ENCODE measurements around the gene RGL2.

The RGL2 gene

GRCh38 chr6:33306356-33306755 lies 7.6 kb upstream of the RGL2 start:
- H3K36me3 Mint-ChIP-seq (ENCODE audit: low read depth), result peaks cover 17% of the 10 kb centered on the region
- H3K9me3 Mint-ChIP-seq, result no peaks in the 10 kb centered on the region
- H3K27ac Mint-ChIP-seq, result no peak overlapping the region
- TF ChIP-seq CTCF (IDR thresholded peaks at IDR 0.05; ENCODE audit: unreplicated experiment in 3 of 3), result no peak
- no peak overlapping the region for H3K4me3 Mint-ChIP-seq
- H3K27me3 Mint-ChIP-seq (ENCODE audit: low read depth), result peaks cover 3% of the 10 kb centered on the region
- H3K4me1 Mint-ChIP-seq, result no peaks in the 10 kb centered on the region

DNA sequence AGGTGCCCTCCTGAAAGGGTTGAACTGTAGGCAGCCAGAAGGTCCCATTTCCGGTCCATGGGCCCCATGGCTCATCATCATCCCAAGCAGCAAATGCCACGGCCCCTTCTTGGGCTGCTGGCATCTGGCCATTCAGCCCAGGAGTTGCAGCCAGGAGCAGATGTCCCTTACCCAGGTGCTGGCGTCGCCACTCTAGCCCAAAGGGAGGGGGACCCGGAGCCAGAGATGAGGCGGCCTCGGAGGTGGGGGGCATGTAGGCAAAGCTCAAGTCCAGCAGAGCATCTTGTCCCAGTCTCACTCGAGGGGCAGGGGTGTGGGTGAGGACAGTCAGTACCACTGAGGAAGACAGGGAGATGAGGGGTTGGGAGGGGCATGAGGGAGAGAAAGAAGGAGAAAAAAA lies 6.3 kb upstream of the RGL2 start:
- Mint-ChIP-seq H3K27ac (no peak overlapping the region), H3K36me3 (ENCODE audit: low read depth) (peaks cover 18% of the 10 kb centered on the region), H3K27me3 (ENCODE audit: low read depth) (peaks cover 3% of the 10 kb centered on the region), H3K4me3 (no peak overlapping the region), H3K9me3 (no peaks in the 10 kb centered on the region), H3K4me1 (peaks cover 1% of the 10 kb centered on the region)
- TF ChIP-seq CTCF (IDR thresholded peaks at IDR 0.05; ENCODE audit: unreplicated experiment in 3 of 3), result no peak

DNA sequence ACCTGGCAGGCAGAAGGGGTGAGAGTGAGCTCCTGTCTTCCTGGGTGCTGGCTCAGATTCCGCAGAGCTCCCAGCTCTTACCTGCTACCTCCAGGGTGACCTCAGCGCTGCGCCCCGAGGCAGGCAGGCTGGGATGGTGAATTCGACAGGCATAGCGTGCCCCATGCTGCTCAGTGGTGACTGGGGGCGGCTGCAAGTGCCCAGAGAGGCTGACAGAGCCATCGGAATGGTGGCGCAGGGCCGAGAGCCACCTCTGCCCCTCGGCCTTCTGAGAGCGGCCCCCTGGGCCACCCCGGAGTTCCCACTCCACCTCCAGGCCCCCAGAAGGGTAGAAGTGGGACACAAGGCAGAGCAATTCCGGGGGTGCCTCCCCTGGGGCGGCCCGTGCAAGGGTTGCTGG lies 5.5 kb upstream of the RGL2 start:
- no peak overlapping the region for H3K27ac Mint-ChIP-seq
- TF ChIP-seq CTCF (IDR thresholded peaks at IDR 0.05; ENCODE audit: unreplicated experiment in 3 of 3), result no peak
- peaks cover 10% of the 10 kb centered on the region for H3K4me1 Mint-ChIP-seq
- H3K9me3 Mint-ChIP-seq, result no peaks in the 10 kb centered on the region
- H3K36me3 Mint-ChIP-seq (ENCODE audit: low read depth), result peaks cover 18% of the 10 kb centered on the region
- no peak overlapping the region for H3K4me3 Mint-ChIP-seq
- peaks cover 3% of the 10 kb centered on the region for H3K27me3 Mint-ChIP-seq (ENCODE audit: low read depth)

GRCh38 chr6:33301877-33302276 lies 3.1 kb upstream of the RGL2 start:
- peaks cover 13% of the 10 kb centered on the region for H3K36me3 Mint-ChIP-seq (ENCODE audit: low read depth)
- TF ChIP-seq CTCF (IDR thresholded peaks at IDR 0.05; ENCODE audit: unreplicated experiment in 3 of 3), result no peak
- H3K4me1 Mint-ChIP-seq, result peaks cover 10% of the 10 kb centered on the region
- H3K27ac Mint-ChIP-seq, result peak overlapping the region in 1 of 3 experiments; percentile 31
- no peaks in the 10 kb centered on the region for H3K9me3 Mint-ChIP-seq
- H3K27me3 Mint-ChIP-seq (ENCODE audit: low read depth), result peaks cover 3% of the 10 kb centered on the region
- peak overlapping the region; percentile 36 to 93 (median 50) for H3K4me3 Mint-ChIP-seq

GRCh38 chr6:33299237-33299944 lies 649 bp upstream of the RGL2 start:
- Mint-ChIP-seq H3K4me3 (peak overlapping the region; percentile 93 to 100 (median 96)), H3K36me3 (ENCODE audit: low read depth) (peaks cover 5% of the 10 kb centered on the region), H3K27ac (peak overlapping the region; percentile 94 to 96 (median 96)), H3K4me1 (peaks cover 16% of the 10 kb centered on the region), H3K27me3 (ENCODE audit: low read depth) (peaks cover 3% of the 10 kb centered on the region), H3K9me3 (no peaks in the 10 kb centered on the region)
- peak; percentile 63 to 75 (median 72) for TF ChIP-seq CTCF (IDR thresholded peaks at IDR 0.05; ENCODE audit: unreplicated experiment in 3 of 3)
